GM12872 (cell line): ENCODE data around the gene NPAS3.

Source experiments
- CTCF ChIP-seq: IDR thresholded peaks from 3 replicates; pipeline ENCODE4 v1.5.1; 2011; ENCODE audit warnings: low read depth, mild to moderate bottlenecking, low read length, moderate library complexity; ENCODE audit not compliant: insufficient read depth

Gene NPAS3

DNA sequence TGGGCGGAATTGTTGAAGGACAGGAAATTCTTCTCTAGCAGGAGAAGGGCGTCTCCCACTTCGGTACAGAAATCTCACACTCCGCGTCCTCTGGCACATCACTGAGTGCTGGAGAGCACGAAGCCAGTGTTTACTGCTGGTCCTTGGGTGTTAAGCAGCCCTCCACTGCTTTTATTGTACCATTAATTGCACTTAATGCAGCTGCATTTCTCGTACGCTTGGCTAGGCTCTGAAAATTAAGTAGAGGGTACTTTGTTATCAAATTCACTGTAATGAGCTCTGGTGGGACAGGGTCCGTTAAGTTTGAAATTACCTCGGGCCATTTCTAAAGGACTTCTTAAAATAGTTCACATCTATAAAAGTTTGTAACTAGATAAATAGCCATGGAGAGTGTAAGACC lies 411.2 kb downstream of the NPAS3 start:
- TF ChIP-seq CTCF: no peak

DNA sequence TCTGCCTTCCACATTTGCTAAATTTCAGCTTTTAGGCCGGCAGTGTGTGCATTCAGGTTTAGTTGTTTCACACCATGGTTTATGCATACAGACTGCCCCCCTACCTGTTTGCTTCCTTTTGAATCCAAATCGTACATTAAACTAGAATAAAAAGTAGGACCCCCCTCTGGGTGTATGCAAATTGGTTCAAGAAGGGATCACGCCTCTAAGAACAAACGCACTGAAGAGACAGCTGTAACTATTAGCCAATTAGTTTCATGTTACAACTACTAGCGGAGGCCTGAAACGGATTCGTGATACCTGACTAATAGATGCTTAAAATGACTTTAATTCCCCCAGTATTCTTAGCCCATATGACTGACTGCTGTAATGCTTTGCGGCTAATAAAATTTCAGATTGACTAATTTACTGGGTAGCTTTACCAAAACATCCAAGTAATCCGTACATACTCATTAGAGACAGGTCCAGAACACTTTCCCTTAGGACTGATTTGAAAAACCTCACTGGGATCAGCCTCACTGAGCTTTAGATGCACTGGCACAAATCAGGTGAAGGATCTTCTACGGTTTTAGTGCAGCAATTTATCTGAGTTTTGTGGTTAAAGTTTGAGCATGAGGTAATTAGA lies 411.8 kb downstream of the NPAS3 start:
- no peak for TF ChIP-seq CTCF

- TF ChIP-seq CTCF: no peak
Observed at GRCh38 chr14:33352821-33353220, 414.1 kb downstream of the NPAS3 start.

DNA sequence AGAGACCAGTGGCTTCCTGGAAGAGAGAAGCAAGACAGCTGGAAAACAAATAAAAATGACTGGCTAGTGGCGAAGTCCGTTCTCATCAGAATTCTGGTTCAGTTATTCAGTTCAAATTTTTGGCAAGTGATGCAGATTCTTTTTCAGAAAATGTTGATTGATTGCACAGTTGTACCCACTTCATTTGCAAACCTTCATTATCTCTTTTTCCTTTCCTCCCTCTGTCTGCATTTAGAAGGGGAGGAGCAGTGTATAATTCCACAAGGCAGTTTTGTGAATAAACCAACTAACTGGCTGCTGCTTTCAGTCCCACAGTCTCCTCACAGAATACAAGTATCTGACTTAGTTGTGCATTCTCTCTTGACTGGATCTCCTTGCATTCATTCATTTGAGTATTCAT lies 417.5 kb downstream of the NPAS3 start:
- TF ChIP-seq CTCF: no peak

- no peak for TF ChIP-seq CTCF
Observed at GRCh38 chr14:33357225-33358010, 418.7 kb downstream of the NPAS3 start.

DNA sequence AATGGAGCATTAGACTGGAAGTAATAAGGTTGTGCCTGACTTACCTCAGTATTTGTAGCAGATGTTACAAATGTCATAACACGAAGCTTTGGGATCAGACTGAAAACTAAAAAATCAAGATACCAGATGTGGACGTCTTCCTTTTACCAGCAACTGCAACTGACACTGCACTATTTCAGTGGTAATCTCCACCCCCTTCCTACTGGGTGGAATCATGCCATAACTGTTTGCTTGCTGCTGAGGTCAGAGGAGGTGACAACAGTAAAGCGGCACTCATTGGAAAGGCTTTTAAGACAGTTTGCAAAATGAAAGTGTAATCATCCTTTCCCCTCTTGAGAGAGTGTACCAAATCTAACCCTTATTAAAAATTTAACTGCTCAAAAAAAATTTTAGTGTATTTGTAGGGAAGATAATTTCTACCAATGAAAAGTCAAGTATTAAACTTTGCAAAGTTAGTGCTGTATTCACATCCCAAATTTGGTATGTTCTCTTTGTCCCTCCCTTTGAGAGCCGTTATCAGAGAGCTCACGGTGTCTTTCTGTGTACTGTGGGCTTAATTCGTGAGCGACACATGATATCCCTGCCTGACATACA lies 420.7 kb downstream of the NPAS3 start:
- TF ChIP-seq CTCF: no peak

- TF ChIP-seq CTCF: no peak
Observed at GRCh38 chr14:33362934-33363333, 424.3 kb downstream of the NPAS3 start.
